Prostate gland (tissue), 2 donors: ENCODE data around the gene PAFAH1B1. TPM values are rescaled to one million over a fixed set of nuclear protein-coding genes. Genes with fewer than 3 reads are reported as not detected.
"Not testable (repeated sequence)": the region's sequence is repeated elsewhere in the genome, so short reads cannot be mapped to it uniquely, and the experiment has no call there.

Experiments
- DNase-seq: peaks from one replicate; pipeline ENCODE4 v3.0.0-alpha.2; 2019; ENCODE audit warnings: low spot score
- H3K27ac ChIP-seq, 2 donors: fragments of 200-600 bp; sonication (generic); 2 replicates each; pipeline ENCODE4 v1.5.1; 2017 to 2019
- H3K27me3 ChIP-seq: fragments of 200-600 bp; sonication (generic); replicated peaks from 2 replicates; pipeline ENCODE4 v1.5.1; 2019; ENCODE audit not compliant: insufficient read depth
- H3K36me3 ChIP-seq, 2 donors: fragments of 200-600 bp; sonication (generic); 1 replicate in 1 of 2; 2 replicates in 1 of 2; pipeline versions ENCODE4 v1.5.1 to v1.8.1; 2017 to 2019
- H3K4me1 ChIP-seq: fragments of 200-600 bp; sonication (generic); replicated peaks from 2 replicates; pipeline ENCODE4 v1.5.1; 2019
- H3K4me3 ChIP-seq, 2 donors: fragments of 200-600 bp; sonication (generic); 2 replicates each; pipeline ENCODE4 v1.5.1; 2017 to 2019
- H3K9me3 ChIP-seq: fragments of 200-600 bp; sonication (generic); 2 replicates; pipeline ENCODE4 v1.5.1; 2017
- CTCF ChIP-seq, 4 experiments: fragments of 200-600 bp in 2 of 4; fragments of 450-650 bp in 2 of 4; sonication (generic) in 2 of 4; IDR thresholded peaks; 1 replicate in 3 of 4; 2 replicates in 1 of 4; pipeline ENCODE4 v1.5.1; 2016 to 2019; ENCODE audit warnings: antibody characterized with exemption in 4 of 4, mild to moderate bottlenecking in 2 of 4, moderate library complexity in 2 of 4
- POLR2A ChIP-seq: fragments of 450-650 bp; IDR thresholded peaks from one replicate; pipeline ENCODE4 v1.6.1; 2016; ENCODE audit warnings: antibody characterized with exemption, mild to moderate bottlenecking
- POLR2AphosphoS5 ChIP-seq: sonication (generic); formaldehyde crosslinking; IDR thresholded peaks from one replicate; pipeline ENCODE4 v1.6.1; 2017; ENCODE audit warnings: antibody characterized with exemption
- WGBS: methylation state at CpG from one replicate; pipeline ENCODE4 v1.1.5; 2018; 5-methylcytosine and 5-hydroxymethylcytosine counted together
- intact Hi-C: fragments of 100-400 bp; cut with DNase I; formaldehyde crosslinking; loops from one replicate; pipeline ENCODE4 v1.14.2; 2022
- total RNA-seq, 2 donors: library from RNA; depleted of rRNA; stranded (reverse); fragments of >200 nt; gene quantifications; one replicate each; pipeline ENCODE4 v1.1.0, GENCODE V29; 2016

PAFAH1B1 gene
- total RNA-seq, 2 donors from 2014 or later: 47.9 to 92.9 TPM

- 80% methylated on average over 10 of the region's 10 CpGs for WGBS
- H3K4me1 ChIP-seq: no peaks in the 10 kb centered on the region
- no peak for DNase-seq
- intact Hi-C loops: no loop called here
- H3K27ac ChIP-seq: no peak overlapping the region
- no peak for TF ChIP-seq POLR2AphosphoS5
- no peak for TF ChIP-seq CTCF (IDR thresholded peaks at IDR 0.05)
- TF ChIP-seq POLR2A: no peak
- no peaks in the 10 kb centered on the region for H3K27me3 ChIP-seq
- no peaks in the 10 kb centered on the region for H3K36me3 ChIP-seq
- H3K9me3 ChIP-seq: no peaks in the 10 kb centered on the region
- no peak overlapping the region for H3K4me3 ChIP-seq
Measured at GRCh38 chr17:2624292-2624731, 30.9 kb downstream of the PAFAH1B1 start.

GRCh38 chr17:2626626-2627219 lies 33.3 kb downstream of the PAFAH1B1 start:
- H3K36me3 ChIP-seq, DNase-seq, H3K9me3 ChIP-seq, H3K4me1 ChIP-seq, H3K27me3 ChIP-seq, H3K27ac ChIP-seq, intact Hi-C loops, H3K4me3 ChIP-seq: not testable (repeated sequence)
- TF ChIP-seq POLR2AphosphoS5: peak; percentile 31
- WGBS: 72% methylated on average over 7 of the region's 7 CpGs

- H3K4me1 ChIP-seq, H3K36me3 ChIP-seq, H3K27ac ChIP-seq, H3K27me3 ChIP-seq, H3K9me3 ChIP-seq, H3K4me3 ChIP-seq, DNase-seq, intact Hi-C loops: not testable (repeated sequence)
- WGBS: 98% methylated on average over 2 of the region's 2 CpGs
Measured at GRCh38 chr17:2628922-2629321, 35.5 kb downstream of the PAFAH1B1 start.

- no peak for DNase-seq
- H3K36me3 ChIP-seq: no peaks in the 10 kb centered on the region
- no peaks in the 10 kb centered on the region for H3K27me3 ChIP-seq
- TF ChIP-seq CTCF (IDR thresholded peaks at IDR 0.05): no peak
- no peak for TF ChIP-seq POLR2A
- no peak for TF ChIP-seq POLR2AphosphoS5
- no peak overlapping the region for H3K27ac ChIP-seq
- WGBS: 76% methylated on average over 9 of the region's 9 CpGs
- intact Hi-C loops: no loop called here
- no peaks in the 10 kb centered on the region for H3K4me1 ChIP-seq
- no peaks in the 10 kb centered on the region for H3K9me3 ChIP-seq
- H3K4me3 ChIP-seq: no peak overlapping the region
Measured at GRCh38 chr17:2631211-2631610, 37.8 kb downstream of the PAFAH1B1 start.

GRCh38 chr17:2634361-2634960 lies 41.0 kb downstream of the PAFAH1B1 start:
- H3K27me3 ChIP-seq: no peaks in the 10 kb centered on the region
- H3K4me3 ChIP-seq: no peak overlapping the region
- no peaks in the 10 kb centered on the region for H3K9me3 ChIP-seq
- H3K4me1 ChIP-seq: no peaks in the 10 kb centered on the region
- H3K36me3 ChIP-seq: no peaks in the 10 kb centered on the region
- intact Hi-C loops: no loop called here
- H3K27ac ChIP-seq: no peak overlapping the region
- WGBS: 71% methylated on average over 9 of the region's 9 CpGs
- TF ChIP-seq POLR2A: no peak
- no peak for DNase-seq

- Histone ChIP-seq H3K36me3 (no peaks in the 10 kb centered on the region), H3K27ac (no peak overlapping the region), H3K27me3 (no peaks in the 10 kb centered on the region), H3K4me1 (no peaks in the 10 kb centered on the region), H3K4me3 (no peak overlapping the region), H3K9me3 (no peaks in the 10 kb centered on the region)
- intact Hi-C loops: no loop called here
- DNase-seq: no peak
- WGBS: 83% methylated on average over 3 of the region's 3 CpGs
- TF ChIP-seq POLR2AphosphoS5: no peak
Measured at GRCh38 chr17:2635241-2635640, 41.8 kb downstream of the PAFAH1B1 start.

GRCh38 chr17:2635675-2636074 lies 42.2 kb downstream of the PAFAH1B1 start:
- WGBS: 53% methylated on average over 2 of the region's 2 CpGs
- DNase-seq: no peak
- no peak overlapping the region for H3K4me3 ChIP-seq
- H3K36me3 ChIP-seq: no peaks in the 10 kb centered on the region
- H3K27ac ChIP-seq: no peak overlapping the region
- no peak for TF ChIP-seq POLR2A
- no peak for TF ChIP-seq CTCF (IDR thresholded peaks at IDR 0.05)
- TF ChIP-seq POLR2AphosphoS5: no peak
- H3K9me3 ChIP-seq: no peaks in the 10 kb centered on the region
- intact Hi-C loops: no loop called here
- no peaks in the 10 kb centered on the region for H3K27me3 ChIP-seq
- no peaks in the 10 kb centered on the region for H3K4me1 ChIP-seq
